ENCODE results near the gene SLC39A11.
"Not testable (repeated sequence)": the region's sequence is repeated elsewhere in the genome, so short reads cannot be mapped to it uniquely, and the experiment has no call there.

DNA sequence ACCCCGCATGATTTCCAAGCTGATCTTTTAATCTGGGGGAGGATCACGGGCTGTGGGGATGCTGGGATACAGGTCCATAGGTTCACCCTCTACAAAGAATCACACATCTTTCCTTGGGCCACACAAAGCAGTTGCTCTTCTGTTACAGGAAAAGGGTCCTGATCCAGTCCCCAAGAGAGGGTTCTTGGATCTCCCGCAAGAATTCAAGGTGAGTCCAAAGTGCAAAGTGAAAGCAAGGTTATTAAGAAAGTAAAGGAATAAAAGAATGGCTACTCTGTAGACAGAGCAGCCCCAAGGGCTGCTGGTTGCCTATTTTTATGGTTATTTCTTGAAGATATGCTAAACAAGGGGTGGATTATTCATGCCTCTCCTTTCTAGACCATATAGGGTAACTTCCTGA, 453.6 kb downstream of the SLC39A11 start:
- TF ChIP-seq SIN3A (IDR thresholded peaks at IDR 0.05; ENCODE audit: borderline replicate concordance, low read depth, low read length); NCOA1 (CRISPR knock-in tag; IDR thresholded peaks at IDR 0.05); TRIM24 (CRISPR knock-in tag; IDR thresholded peaks at IDR 0.05); XBP1 (CRISPR knock-in tag; IDR thresholded peaks at IDR 0.05); ZMYM4 (CRISPR knock-in tag; IDR thresholded peaks at IDR 0.05): not testable (repeated sequence)
- TF ChIP-seq, protein P1, sequence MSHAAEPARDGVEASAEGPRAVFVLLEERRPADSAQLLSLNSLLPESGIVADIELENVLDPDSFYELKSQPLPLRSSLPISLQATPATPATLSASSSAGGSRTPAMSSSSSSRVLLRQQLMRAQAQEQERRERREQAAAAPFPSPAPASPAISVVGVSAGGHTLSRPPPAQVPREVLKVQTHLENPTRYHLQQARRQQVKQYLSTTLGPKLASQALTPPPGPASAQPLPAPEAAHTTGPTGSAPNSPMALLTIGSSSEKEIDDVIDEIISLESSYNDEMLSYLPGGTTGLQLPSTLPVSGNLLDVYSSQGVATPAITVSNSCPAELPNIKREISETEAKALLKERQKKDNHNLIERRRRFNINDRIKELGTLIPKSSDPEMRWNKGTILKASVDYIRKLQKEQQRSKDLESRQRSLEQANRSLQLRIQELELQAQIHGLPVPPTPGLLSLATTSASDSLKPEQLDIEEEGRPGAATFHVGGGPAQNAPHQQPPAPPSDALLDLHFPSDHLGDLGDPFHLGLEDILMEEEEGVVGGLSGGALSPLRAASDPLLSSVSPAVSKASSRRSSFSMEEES (CRISPR knock-in tag; IDR thresholded peaks at IDR 0.05) = not testable (repeated sequence)
- TF ChIP-seq, protein P2, sequence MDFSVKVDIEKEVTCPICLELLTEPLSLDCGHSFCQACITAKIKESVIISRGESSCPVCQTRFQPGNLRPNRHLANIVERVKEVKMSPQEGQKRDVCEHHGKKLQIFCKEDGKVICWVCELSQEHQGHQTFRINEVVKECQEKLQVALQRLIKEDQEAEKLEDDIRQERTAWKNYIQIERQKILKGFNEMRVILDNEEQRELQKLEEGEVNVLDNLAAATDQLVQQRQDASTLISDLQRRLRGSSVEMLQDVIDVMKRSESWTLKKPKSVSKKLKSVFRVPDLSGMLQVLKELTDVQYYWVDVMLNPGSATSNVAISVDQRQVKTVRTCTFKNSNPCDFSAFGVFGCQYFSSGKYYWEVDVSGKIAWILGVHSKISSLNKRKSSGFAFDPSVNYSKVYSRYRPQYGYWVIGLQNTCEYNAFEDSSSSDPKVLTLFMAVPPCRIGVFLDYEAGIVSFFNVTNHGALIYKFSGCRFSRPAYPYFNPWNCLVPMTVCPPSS (IDR thresholded peaks at IDR 0.05) = not testable (repeated sequence)

All from HepG2 (cell line).